M059J (cell line): ENCODE measurements around the gene AARS2. TPM values are rescaled to one million over a fixed set of nuclear protein-coding genes. Genes with fewer than 3 reads are reported as not detected.

Experiments
- DNase-seq: peaks from one replicate; pipeline ENCODE4 v3.0.0-alpha.2; 2012; ENCODE audit warnings: low read depth
- total RNA-seq: library from RNA; depleted of rRNA; stranded (reverse); fragments of >200 nt; shearing (Covaris generic); gene quantifications from 2 replicates; pipeline ENCODE4 v1.2.3, GENCODE V29; 2014

AARS2 gene
- total RNA-seq, 1 experiment from 2014 or later: 19.0 TPM

DNA sequence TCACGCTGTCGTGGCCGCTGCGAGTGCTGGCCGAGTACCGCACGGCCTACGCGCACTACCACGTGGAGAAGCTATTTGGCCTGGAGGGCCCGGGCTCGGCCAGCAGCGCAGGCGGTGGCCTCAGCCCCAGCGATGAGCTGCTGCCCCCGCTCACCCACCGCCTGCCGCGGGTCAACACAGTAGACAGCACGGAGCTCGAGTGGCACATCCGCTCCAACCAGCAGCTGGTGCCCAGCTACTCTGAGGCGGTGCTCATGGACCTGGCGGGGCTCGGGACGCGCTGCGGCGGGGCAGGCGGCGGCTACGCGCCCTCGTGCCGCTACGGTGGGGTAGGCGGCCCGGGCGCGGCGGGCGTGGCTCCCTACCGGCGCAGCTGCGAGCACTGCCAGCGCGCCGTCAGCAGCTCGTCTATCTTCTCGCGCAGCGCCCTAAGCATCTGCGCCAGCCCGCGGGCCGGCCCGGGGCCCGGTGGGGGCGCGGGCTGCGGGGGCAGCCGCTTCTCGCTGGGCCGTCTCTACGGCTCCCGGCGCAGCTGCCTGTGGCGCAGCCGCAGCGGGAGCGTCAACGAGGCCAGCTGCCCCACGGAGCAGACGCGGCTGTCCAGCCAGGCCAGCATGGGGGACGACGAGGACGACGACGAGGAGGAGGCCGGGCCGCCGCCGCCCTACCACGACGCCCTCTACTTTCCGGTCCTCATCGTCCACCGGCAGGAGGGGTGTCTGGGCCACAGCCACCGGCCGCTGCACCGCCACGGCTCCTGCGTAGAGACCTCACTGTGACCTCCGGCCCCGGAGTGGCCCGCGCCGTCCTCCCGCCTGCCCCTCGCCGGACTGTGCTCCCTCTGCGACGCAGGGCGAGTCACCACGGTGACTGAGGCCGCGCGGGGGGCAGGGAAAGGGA lies 37.1 kb downstream of the AARS2 start:
- DNase-seq: no peak

DNA sequence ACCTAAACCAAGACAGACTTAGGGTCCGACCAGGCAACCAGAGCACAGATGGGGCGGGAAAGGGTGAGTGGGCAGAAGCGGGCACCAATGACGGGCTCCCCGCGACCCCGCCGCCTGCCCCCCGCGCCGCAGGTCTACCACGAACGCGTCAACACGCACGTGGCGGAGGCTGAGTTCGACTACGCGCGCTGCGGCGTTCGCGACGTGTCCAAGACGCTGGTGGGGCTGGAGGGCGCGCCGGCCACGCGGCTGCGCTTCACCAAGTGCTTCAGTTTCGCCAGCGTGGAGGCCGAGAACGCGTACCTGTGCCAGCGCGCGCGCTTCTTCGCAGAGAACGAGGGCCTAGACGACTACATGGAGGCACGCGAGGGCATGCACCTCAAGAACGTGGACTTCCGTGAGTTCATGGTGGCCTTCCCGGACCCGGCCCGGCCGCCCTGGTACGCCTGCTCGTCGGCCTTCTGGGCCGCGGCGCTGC lies 37.8 kb downstream of the AARS2 start:
- DNase-seq: no peak

DNA sequence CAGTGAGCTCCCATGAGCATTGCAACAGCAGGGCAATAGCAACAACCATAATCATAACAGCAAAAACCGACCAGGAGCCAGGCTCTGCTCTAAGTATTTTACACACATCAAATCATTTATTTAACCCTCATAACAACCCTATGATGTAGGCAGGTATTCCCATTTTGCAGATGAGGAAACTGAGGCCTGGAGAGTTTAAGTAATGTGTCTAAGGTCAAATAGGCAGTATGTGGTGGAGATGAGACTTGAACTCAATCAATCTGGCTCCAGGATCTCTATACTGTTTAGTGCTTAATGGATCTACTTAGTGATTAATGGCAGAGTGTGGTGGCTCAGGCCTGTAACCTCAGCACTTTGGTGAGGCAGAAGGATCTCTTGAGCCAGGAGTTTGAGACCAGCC lies 39.5 kb downstream of the AARS2 start:
- no peak for DNase-seq

DNA sequence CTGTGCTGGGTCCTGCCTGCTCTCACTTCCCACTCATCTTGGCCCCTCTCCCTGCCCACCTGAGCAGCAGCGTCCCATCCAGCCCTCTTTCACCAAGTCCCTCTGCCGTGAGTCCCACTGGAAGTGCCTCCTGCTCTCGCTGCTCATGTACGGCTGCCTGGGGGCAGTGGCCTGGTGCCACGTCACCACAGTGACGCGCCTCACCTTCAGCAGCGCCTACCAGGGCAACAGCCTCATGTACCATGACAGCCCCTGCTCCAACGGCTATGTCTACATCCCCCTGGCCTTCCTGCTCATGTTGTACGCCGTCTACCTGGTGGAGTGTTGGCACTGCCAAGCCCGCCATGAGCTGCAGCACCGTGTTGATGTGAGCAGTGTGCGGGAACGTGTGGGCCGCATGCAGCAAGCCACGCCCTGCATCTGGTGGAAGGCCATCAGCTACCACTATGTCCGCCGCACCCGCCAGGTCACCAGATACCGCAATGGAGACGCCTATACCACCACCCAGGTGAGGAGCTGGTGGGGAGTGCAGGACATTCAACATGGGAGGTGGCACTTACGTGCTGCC lies 40.1 kb downstream of the AARS2 start:
- peak; percentile 40 for DNase-seq

DNA sequence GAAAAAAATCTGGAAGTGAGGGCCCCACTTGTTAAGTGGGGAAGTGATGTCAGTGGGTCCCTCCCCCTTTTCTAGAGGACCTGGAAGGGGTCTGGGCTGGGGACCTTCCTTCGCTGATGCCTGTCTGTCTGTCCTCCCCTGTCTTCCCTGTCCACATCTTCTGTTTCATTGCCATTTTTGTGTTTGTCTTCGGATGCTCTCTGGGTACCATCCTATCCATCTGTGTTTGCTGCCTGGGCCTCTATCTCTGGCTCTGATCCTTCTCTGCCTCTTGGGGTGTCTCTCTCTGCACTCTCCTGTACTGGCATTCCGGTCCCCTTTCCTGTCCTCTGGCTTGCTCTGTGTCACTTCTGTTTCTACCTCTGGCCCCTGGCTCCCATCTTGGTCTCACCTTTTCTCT lies 40.6 kb downstream of the AARS2 start:
- DNase-seq: no peak

DNA sequence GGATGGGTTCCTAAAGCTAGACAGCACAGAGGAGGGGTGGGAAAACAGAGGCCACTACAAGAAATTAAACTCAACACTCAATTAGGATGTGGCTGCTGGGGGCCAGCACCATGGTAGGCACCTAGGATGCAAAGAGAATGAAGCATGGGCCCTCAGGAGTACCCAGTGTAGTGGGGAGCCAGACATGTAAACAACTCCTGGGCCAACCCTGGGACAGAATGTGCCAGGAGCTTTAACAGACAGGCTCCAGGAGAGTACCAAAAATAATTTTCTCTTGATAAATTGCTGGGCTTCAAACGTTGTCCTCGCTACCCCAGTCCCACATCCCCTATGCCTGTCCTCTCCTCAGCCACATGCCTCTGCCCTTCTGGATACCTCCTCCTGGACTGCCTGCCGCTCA lies 41.2 kb downstream of the AARS2 start:
- no peak for DNase-seq

DNA sequence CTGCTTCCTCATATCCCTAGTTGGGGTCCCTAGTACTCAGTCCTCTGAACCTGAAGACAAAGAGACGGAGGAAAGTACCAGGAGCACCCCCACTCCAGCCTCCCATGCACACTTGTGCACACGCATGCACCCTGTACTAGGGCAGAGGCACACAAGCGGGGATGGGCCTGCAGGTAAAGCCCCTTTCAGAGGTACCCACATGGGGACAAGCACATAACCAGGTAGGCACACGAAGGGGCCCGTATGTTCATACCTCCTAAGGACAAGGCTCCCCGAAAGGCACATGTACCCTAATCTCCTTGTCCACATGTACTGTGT lies 41.8 kb downstream of the AARS2 start:
- DNase-seq: no peak

DNA sequence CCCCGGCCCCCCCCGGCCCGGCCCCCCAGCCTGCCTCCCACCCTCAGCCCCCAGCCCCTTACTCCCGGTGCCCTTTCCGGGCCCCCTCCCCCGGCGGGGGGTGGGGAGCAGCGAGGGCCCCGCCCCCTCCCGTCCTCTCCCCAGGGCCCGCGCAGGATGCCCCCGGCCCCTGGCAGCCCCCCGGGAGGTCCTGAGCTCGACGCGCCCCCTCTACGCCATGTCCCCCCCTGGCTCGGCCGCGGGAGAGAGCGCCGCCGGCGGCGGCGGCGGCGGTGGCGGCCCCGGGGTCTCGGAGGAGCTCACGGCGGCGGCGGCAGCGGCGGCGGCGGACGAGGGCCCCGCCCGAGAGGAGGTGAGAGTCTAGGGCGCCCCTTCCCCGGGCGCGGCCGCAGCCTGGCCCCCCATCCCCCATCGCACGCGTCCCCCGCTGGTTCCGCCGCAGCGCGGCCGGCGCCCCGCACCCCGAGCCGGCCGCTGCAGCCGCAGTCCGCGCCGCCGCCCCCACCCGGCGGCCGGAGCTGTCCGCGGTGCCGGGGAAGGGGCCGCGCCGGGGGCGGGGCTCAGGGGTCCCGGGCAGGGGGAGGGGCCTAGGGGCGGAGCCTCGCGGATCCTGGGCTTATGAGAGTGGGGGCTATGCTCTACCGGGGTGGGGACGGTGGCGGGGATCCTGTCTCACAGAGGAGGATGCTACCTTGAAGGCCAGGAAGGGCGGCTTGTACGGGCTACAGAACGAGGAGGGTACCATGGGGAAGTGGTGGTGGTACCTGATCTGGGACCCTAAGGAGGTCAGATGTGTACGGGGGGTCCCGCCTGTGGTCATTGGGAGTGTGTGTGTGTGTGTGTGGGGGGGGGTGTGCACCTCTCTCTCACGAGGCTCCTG lies 42.4 kb downstream of the AARS2 start:
- no peak for DNase-seq

DNA sequence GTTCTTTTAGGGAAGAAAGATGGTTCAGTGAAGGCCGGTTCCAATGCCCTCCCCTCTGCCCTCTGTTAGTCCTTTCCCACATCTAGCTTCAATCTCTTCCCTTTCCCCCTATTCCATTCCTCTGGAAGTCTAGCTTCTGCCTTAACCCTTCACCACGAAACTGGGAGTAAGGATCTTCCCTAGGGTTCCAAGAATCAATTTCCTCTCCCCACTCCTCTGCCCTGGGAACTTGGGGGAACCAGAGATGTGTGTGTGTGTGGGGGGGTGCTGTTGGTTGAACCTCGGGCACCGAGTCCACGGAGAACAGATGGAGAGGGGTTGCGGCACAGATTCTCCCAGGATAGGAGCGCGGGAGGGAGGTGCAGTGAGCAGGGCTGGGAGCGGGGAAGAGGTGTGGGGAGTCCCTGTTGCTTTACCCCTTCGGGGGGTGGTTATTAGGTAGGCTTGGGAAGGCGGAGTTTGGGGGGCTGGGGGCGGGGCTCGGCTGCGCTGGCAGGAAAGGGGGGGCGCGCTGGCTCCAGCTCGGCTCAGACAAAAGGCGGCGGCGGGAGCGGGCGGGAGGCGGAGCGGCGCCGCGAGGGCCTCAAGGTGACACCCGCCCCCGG lies 43.1 kb downstream of the AARS2 start, which contains the start of gene TMEM151B:
TSS of gene TMEM151B (plus strand) at position 530 of the 605 bp plus-strand sequence. CDS start 293 bp downstream, outside the sequence.
- DNase-seq: no peak

DNA sequence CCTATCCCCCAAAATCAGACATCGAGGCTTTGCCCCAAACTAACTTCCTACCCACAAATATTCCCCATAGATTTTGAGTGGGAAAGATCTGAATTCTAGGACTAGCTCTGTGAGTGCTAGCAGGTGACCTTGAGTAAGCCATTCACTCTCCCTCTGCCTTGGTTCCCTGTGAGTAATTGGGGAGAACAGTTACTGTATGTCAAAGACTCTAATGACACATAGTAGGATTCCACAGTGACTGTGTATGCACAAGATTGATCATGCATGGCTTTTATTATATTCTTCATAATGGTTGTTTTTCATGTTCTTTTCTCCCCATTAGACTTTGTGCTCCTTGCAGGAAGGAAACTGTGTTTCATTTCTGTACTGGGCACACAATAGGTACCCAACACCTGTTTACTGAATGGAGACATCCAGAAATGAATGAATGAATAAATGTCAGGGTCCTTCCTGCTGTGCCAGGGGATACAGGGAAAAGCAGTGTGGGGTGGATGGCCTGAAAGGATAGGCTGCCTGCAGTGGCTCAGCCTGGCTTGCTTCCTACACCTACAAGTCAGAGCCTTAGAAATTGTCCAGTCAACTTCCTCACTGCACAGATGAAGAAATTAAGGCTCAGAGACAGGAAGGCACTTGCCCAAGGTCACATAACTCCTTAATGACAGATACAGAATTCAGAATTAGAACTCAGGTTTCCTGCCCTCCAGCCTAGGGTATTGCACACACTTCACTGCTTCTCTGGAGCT lies 43.8 kb downstream of the AARS2 start:
- no peak for DNase-seq

DNA sequence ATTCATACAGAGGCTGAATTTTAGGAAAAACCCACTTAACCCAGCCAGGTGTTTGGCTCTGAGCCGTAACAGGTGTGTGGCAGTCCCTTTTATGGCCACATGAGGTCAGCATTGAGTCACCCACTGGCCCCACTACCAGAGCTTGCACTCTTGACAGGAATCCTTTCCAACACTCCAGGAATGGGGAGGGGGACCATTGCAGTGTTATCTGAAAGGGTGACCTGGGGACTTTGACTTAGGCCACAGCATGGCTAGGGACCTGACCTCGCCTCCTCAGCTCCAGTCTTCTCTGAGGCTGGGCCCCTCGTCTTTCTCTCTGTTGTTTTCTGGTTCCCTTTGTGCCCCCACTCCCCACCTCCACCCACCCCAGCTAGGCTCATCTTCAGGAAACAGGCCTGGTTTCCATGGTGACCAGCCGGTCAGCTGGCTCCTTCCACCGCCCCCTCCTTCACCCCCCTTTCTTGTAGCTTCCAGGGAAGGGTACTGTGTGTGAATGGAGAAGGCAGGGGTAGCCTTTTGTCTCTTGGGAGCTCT lies 45.0 kb downstream of the AARS2 start:
- peak; percentile 54 for DNase-seq

DNA sequence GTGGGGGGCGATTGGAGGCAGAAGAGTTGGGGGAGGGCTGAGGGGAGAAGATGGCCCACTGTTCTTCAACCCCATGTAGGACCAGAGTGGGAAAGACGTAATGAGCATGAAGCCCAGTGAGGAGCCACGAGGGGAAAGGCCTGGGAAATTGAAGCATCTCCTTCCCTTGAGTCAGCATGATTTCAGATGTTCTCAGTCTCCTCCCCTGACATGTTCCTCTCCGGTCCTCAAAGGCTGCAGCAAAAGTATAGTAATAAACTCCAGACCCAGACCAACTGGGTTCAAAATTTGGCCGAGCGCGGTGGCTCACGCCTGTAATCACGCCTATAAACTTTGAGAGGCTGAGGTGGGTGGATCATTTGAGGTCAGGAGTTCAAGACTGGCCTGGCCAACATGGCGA lies 45.9 kb downstream of the AARS2 start:
- DNase-seq: no peak

DNA sequence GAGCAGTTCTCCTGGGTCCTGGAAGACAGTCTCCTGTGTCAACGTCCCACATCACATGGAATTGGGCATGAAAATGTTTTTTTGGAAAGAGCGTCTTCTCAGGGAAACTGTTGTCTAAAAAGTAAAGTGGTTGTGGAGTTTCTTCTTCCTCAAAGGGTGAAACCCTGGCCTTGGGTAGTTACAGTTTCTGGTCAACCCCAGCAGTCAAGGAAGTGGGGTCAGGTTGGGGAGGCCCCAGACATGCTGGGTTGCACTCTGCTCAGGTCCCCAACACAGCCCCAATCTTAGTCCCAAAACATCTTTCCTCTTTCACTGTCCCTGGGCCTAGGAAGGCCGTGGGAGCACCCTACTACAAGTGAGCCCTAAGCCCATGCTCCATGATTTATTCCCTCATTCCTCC lies 46.8 kb downstream of the AARS2 start:
- no peak for DNase-seq

DNA sequence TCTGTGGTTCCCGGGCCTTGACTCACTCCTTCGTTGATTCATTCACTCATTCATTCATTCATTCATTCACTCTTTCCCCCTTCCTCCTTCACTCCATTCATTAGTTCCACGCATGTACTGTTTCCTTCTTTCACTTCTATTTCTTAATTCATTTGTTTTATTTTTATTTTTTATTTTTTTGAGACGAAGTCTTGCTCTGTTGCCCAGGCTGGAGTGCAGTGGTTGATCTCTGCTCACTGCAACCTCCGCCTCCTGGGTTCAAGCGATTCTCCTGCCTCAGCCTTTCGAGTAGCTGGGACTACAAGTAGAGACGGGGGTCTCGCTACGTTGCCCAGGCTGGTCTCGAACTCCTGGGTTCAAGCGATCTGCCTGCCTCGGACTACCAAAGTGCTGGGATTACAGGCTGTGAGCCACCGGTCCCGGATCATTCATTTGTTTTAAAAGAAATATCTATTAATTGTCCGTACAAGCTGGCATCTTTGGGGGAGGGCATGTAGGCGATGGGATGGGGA lies 47.4 kb downstream of the AARS2 start:
- DNase-seq: no peak

DNA sequence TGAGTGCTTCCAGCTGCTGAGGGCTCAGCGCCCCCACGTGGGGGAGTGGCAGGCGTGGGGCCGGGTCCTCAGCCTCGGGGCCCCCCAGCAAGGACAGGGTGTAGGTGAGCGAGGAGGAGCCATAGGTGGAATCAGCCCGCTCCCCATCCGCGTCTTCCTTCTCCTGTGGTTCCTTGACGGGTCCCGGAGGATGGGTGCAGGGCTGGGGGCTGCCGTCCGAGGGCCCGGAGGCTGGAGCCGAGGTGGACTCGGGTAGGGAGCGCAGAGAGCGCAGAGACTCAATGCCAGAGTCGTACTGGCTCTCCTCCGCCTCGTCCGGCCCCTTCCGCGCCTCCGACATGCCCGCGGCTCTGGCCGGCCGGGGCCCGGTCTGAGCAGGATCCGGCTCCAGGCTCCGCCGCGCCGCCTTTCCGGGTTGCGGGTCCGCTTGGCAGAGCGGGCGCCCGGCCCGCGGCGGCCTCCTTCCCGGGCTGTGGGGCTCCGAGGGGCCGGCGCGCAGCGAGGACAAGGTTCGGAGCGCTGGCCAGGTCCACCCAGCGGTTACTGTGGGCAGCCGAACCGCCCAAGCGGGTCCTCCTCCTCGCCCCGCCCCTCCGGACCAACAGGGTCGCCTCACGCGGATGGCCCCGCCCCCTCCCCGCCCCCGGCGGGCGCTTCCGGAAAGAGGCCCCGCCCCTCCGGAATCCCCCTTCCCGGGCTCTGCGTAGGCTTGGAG lies 48.0 kb downstream of the AARS2 start, which contains the start of gene NFKBIE:
TSS of gene NFKBIE (minus strand) at position 545 of the 715 bp plus-strand sequence. CDS start at position 340, 205 bp downstream.
- DNase-seq: peak; percentile 93

DNA sequence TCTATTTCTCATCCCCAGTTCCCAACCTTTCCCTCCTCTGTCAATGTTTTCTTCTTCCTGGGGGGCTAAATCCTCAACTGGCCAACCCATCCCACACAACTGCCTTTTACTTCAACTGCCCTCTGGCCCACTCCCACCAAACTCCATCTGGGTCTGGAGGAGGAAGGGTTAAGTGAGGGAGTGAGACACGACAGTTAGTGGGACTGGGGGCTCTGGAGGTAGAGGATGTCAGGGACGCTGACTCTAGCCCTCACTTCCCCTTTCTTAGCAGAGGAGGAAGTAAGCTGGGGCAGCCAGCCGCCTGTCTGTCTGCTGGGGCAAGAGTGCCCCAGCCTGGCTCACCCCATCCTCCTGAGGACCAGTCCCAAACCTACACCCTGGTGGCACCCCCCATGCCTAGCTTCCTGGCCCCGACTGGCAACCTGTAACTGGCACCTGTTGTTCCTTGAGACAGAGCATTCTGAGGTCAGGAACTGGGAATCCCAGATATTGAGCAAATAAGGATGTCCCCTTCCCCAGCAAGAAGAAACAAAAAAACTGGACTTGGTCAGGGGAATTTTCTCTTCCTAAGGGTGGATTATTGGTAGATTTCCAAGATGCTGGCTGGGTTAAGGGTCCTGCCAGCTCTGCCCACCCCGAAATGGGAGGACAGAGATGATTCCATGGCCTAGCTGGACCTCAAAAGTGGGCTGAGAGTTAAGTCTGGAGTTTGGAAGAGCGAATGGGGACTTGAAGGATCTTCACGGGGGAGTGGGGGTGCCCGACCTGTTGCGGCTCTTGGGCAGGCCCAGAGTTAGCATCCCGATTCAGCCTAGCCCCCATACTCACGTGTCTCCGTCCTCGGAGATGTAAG lies 48.8 kb downstream of the AARS2 start:
- no peak for DNase-seq

DNA sequence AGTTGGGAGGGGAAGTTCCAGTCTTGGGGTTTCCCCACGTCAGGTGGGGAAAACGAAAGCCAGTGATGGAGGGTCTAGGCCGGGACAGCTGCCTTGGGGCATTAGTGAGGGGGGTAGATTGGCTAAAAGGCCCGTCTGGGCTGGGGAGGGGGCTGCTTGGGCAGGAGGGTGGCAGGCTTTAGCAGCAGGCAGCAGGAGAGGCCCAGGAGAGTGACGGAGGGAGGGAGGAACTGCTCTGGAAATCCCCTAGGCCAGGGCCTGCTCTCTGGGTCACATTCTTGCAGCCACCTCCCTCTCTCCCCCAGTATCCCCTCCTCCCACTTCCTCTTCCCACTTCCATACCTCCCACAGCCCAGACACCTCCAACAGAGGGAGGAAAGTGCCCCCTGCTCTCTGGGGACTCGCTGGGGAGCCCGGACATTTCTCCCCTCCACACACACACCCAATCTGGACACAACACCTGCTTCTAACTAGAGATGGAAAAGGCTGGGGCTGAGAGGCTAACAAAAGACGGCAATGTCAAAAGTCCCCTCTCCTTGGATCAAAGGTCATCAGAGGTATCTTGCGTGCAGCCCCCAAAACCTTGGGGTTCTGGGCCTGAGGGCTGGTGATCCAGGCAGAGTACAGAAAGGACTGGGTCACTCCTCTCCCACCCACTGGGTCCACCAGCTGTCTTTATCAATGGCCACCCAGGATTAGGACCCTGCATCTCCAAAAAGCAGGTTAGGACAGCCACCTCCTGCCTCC lies 49.6 kb downstream of the AARS2 start:
- DNase-seq: peak; percentile 65
